Stromal cell of bone marrow (primary cell): ENCODE measurements around the gene SCRN2.

Source experiments
- DNase-seq: peaks from one replicate; pipeline ENCODE4 v3.0.0-alpha.2; 2012; ENCODE audit warnings: low read depth

SCRN2 gene

DNA sequence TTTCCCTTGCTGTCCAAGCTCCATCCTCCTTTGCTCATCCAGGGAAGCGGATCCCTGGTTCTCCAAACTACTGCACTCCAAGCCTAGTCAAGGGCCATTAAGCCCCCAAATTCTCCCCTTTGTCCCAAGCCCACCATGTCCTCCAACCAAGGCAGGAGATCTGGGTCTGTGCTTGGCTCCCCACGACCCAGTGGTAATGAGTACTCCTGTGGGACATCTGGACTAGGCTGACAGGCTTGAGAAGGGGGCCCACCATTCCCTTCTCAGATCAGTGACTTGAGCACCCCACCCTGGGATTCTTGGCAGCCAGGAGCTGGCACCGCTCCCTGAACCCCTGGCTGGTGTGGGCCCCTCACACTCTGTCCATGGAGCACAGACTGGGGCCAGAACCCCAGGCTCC lies 36.6 kb downstream of the SCRN2 start:
- DNase-seq, result no peak

GRCh38 chr17:47803751-47804150 lies 37.3 kb downstream of the SCRN2 start:
- DNase-seq, result no peak

DNA sequence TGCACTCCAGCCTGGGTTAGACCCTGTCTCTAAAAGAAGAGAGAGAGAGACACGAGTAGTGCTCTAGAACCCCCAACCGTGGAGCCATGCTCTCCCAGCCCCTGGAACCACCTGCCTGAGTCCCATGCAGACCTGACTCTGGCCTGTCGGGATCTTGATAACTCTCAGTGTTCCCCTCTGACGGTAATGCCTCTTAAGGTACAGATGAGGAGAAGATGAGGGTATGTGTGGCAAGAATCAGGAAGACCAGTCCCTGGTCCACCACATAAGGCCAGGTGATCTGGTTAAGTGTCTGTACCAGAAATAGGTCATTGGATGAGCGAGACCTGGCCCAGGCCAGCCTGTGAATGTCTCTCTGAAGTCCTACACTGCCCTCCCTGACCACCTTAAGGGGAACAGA lies 37.9 kb downstream of the SCRN2 start:
- DNase-seq, result no peak

DNA sequence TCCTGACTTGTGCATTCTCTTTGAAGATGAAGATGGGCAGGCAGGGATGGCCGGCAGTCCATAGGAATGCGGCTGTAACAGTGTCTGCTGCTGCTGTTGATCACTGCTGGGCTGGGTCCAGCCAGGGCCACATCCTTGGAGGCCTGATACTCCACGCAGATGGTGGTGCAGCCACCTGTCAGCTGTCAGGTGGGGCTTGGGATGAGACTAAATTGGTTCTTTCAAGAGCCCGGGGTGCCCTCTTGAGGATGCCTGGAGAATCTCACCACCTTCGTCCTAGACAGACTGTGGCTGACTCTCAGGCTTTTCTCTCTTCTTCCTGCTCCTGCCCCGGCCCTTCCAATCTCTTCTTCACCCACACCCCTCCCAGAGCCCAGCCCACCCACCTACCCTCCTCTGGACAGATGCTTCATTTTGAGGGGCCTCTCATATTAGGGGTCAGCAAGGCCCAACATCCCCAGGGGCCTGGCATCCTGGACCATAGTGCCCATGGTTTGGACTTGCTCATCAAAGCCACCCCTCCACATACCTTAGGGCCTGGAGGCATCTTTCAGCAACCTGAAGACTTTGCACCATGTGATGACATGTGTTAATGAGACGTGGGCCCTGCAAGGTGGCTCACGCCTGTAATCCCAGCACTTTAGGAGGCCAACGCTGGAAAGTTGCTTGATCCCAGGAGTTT lies 38.6 kb downstream of the SCRN2 start:
- peak; percentile 14 for DNase-seq

GRCh38 chr17:47801906-47802305 lies 39.2 kb downstream of the SCRN2 start:
- DNase-seq, result no peak

DNA sequence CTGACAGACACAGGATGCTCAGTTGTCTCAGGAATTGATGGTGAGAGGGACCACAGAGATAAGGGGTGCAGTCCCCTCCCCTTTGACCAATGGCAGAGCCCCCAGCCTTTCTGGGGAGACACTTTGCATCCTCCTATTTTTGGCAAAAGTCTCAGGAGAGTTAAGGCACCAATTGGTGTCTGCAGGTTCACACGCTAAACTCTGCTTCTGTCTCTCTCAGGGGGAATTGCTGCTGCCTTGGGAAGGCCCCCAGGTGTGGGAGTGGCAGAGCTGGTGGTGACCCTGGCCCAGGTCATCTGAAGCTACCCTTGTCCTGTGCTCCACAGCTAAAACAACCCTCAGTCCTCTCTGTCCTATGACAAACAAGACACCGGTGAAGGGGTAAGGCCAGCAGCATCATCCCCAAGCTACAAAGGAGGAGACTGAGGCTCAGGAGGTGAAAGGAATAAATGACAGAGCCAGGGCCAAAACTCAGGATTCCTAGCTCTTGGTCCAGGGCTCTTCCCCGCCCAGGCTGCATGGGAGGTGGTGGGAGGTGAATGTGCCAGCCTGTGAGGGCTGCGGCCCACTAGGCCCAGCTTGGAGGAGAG lies 39.8 kb downstream of the SCRN2 start:
- no peak for DNase-seq

DNA sequence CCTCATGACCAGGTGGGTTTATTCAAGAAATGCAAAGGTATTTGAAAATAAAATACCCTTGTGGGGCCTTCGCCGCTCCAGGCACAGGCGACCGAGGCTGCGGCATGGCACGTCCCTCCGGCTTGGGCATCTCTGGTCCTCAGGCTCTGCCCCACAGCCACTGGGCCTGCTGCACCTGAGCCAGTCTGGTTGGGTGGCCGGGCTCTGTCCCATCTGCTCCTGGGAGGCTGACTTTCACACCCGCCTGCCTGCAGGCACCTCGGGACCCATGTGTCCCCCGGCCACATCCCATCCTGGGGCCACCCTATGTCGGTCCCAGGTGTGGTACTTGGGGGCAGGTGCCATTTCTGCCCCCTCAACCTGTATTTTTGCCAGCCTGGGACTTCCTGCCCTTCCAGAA lies 40.4 kb downstream of the SCRN2 start:
- no peak for DNase-seq

- no peak for DNase-seq
Measured at GRCh38 chr17:47797797-47798196, 43.3 kb downstream of the SCRN2 start.

- no peak for DNase-seq
Measured at GRCh38 chr17:47792979-47793378, 48.1 kb downstream of the SCRN2 start.

DNA sequence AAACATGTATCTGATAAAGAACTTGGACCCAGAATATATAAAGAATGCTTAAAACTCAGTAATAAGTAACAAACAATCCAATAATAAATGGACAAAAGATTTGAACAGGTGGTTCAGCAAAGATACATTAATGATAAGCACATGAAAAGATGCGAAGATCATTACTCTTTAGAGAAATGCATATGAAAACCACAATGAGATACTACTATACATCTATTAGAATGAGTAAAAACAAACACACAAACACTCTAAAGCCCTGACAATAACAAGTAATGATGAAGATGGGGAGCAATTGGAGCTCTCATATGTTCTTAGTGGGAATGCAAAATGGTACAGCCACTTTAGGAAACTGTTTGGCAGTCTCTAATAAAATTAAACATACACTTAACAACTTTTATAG lies 48.6 kb downstream of the SCRN2 start:
- DNase-seq, result no peak

- no peak for DNase-seq
Measured at GRCh38 chr17:47791025-47791424, 50.0 kb downstream of the SCRN2 start.

- DNase-seq, result no peak
Measured at GRCh38 chr17:47789611-47790561, 51.2 kb downstream of the SCRN2 start.
